ENCODE measurements around the gene CRHR1.

GRCh38 chr17:45751466-45751865, 32.7 kb upstream of the CRHR1 start:
- no peak for TF ChIP-seq POLR2A (IDR thresholded peaks at IDR 0.05; ENCODE audit: low read depth, low read length)
- TF ChIP-seq POLR2AphosphoS5 (IDR thresholded peaks at IDR 0.05; ENCODE audit: low read depth, low read length) = no peak
- TF ChIP-seq TAF1 (IDR thresholded peaks at IDR 0.05; ENCODE audit: borderline replicate concordance, low read depth, low read length) = no peak

Data from GM12892 (cell line).